ENCODE results near the gene MCOLN3.
"Not testable (repeated sequence)": the region's sequence is repeated elsewhere in the genome, so short reads cannot be mapped to it uniquely, and the experiment has no call there.

The MCOLN3 gene

DNA sequence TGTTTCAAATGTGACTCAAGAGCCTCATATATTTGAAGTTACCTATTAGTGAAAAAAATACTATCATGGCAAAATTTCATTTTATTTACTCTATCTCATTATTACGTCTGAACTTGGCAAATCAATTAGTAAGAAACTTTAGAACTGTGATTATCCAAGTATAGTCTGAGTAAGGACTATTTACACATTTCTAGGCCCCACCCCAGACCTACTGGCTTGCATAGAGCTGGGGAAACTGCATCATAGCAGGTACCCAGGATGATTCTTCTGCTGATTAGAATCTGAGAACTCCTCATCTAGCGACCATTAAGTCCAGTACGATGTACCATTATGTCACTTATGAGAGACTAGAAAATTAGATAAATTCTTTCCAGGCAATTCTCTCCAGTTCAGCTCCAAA is 20.1 kb downstream of the MCOLN3 start:
- DNase-seq (ENCODE audit: low spot score in 2 of 2), result no peak
- in situ Hi-C loops (cut with MboI; ENCODE audit: low sequenced_read_pairs), result no loop called here
- Histone ChIP-seq H3K9me3 (no peaks in the 10 kb centered on the region), H3K4me3 (no peak overlapping the region), H3K4me1 (peaks cover 3% of the 10 kb centered on the region), H3K36me3 (replicated peaks) (peaks cover 22% of the 10 kb centered on the region), H3K27me3 (ENCODE audit: low read depth) (no peaks in the 10 kb centered on the region)

DNA sequence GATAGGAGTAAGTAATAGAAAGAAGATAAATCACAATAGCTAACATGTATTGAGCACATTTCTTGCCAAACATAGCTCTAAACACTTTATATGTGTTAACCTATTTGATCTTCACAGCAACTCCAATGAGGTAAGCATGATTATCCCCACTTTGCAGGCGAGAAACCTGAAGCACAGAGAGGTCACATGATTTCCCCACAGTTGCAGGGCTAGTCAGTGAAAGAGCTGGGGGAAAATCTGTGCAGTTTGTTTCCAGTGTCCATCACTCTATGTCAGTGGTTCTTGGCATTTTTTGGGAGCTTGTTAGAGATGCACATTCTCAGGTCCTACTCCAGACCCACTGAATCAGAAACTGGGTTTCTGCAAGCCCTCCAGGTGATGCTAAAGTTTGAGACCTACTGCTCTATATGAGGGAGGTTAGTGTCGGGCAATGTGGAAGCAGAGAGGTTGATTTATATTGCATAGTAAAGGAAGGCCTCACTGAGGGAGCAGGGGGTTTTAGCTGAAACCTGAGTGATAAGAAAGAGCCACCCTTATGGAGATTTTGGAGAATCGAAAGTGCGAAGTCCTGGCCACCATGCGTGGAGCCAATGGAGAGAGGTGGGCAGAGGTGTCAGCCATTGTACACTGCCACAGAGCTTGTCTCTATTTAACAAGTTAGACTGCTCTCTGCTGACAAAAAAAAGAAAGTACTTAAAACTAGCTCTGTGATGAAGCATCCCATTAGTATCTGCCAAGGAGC is 20.9 kb downstream of the MCOLN3 start:
- no peaks in the 10 kb centered on the region for H3K4me1 ChIP-seq
- in situ Hi-C loops (cut with MboI; ENCODE audit: low sequenced_read_pairs), result no loop called here
- H3K4me3 ChIP-seq, result no peak overlapping the region
- no peaks in the 10 kb centered on the region for H3K9me3 ChIP-seq
- no peak for DNase-seq (ENCODE audit: low spot score in 2 of 2)
- H3K36me3 ChIP-seq (replicated peaks), result peaks cover 22% of the 10 kb centered on the region
- H3K27me3 ChIP-seq (ENCODE audit: low read depth), result no peaks in the 10 kb centered on the region

DNA sequence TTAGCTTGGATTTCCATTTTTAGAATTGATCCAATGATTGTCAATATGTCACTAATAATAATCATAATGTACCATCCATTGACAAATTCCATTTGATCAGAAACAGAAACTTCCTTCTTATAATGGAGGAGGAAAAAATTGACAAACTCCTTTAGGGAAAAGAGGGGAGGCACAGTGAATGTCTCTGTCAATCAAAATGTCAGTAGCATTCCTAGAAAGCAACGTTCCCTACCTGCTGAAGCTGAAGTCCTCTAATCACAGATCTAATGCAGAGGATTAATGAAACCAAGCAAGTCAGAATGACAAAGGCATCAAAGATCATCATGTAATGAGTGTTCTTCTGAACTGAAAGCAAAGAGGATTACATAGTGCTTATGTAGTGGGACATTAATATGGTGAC is 22.4 kb downstream of the MCOLN3 start:
- no peak overlapping the region for H3K4me3 ChIP-seq
- DNase-seq (ENCODE audit: low spot score in 2 of 2), result no peak
- in situ Hi-C loops (cut with MboI; ENCODE audit: low sequenced_read_pairs), result no loop called here
- H3K36me3 ChIP-seq (replicated peaks), result peaks cover 24% of the 10 kb centered on the region
- H3K27me3 ChIP-seq (ENCODE audit: low read depth), result no peaks in the 10 kb centered on the region
- no peaks in the 10 kb centered on the region for H3K9me3 ChIP-seq
- peaks cover 4% of the 10 kb centered on the region for H3K4me1 ChIP-seq

DNA sequence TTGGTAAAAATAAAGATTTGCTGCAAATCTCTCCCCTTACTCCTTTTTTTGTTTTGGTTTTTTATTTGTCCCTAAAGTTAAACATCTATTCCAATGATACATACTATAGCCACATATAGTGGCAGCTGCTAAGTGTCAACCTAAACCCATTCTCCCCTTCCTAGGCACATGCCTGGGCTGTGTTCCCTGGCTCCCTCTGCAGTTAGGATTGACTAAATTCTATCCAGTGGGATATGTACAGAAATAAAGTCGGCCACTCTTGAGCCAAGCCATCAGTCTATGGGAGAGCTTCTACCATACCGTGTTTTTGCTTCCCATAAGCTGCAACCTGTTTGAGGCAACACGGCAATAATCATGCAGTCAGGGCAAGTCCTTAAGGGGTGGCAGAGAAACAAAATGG is 23.6 kb downstream of the MCOLN3 start:
- Histone ChIP-seq H3K9me3 (no peaks in the 10 kb centered on the region), H3K4me1 (peaks cover 12% of the 10 kb centered on the region), H3K4me3 (no peak overlapping the region), H3K27me3 (ENCODE audit: low read depth) (no peaks in the 10 kb centered on the region), H3K36me3 (replicated peaks) (peaks cover 22% of the 10 kb centered on the region)
- no peak for DNase-seq (ENCODE audit: low spot score in 2 of 2)
- in situ Hi-C loops (cut with MboI; ENCODE audit: low sequenced_read_pairs), result no loop called here

GRCh38 chr1:85022700-85023099 is 25.6 kb downstream of the MCOLN3 start:
- H3K4me3 ChIP-seq, result no peak overlapping the region
- DNase-seq (ENCODE audit: low spot score in 2 of 2), result no peak
- no peaks in the 10 kb centered on the region for H3K27me3 ChIP-seq (ENCODE audit: low read depth)
- in situ Hi-C loops (cut with MboI; ENCODE audit: low sequenced_read_pairs), result no loop called here
- H3K4me1 ChIP-seq, result peaks cover 12% of the 10 kb centered on the region
- H3K36me3 ChIP-seq (replicated peaks), result peaks cover 17% of the 10 kb centered on the region
- H3K9me3 ChIP-seq, result no peaks in the 10 kb centered on the region

DNA sequence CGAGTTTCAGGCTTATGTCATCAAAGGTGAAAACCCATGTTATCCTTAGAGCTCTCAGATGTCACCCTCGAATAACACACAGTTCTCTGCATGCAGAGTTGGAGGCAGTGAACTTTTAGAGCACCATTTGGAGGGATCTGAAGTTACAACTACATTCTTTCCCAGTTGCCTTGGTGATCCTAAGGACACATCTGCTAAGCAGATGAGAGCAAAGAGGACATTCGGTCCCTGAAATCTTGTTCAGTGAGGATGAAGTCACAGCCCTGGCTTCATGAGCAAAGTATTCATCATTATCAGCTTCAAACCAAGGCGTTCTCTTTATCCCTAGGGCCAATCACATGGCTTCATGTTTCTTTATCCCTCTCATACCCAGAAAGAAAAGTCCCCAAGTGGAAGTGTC is 28.3 kb downstream of the MCOLN3 start:
- Histone ChIP-seq H3K9me3 (no peaks in the 10 kb centered on the region), H3K4me1 (peaks cover 12% of the 10 kb centered on the region), H3K36me3 (replicated peaks) (peaks cover 5% of the 10 kb centered on the region), H3K27me3 (ENCODE audit: low read depth) (no peaks in the 10 kb centered on the region), H3K4me3 (no peak overlapping the region)
- DNase-seq (ENCODE audit: low spot score in 2 of 2), result no peak
- in situ Hi-C loops (cut with MboI; ENCODE audit: low sequenced_read_pairs), result no loop called here

DNA sequence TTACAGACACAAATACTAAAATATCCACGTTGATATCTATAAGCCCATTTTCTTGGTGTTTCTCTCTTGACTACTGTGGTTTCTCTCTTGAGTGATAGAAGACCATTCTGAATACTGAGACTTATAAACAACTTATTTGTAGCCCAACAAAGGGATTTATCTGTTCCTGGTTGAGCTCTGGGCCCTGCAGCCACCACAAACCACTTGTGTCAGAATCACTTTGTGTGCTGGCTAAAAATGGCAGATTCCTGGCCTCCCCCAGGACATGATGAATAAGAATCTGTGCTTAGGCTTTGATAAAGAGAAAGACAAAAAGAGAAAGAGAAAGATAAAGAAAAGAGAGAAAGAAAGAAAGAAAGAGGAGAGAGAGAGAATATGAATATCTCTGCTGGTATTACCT is 32.5 kb downstream of the MCOLN3 start:
- DNase-seq (ENCODE audit: low spot score in 2 of 2), result no peak
- Histone ChIP-seq H3K9me3 (no peaks in the 10 kb centered on the region), H3K4me1 (peaks cover 7% of the 10 kb centered on the region), H3K27me3 (ENCODE audit: low read depth) (no peaks in the 10 kb centered on the region), H3K36me3 (replicated peaks) (no peaks in the 10 kb centered on the region), H3K4me3 (no peak overlapping the region)
- in situ Hi-C loops (cut with MboI; ENCODE audit: low sequenced_read_pairs), result no loop called here

DNA sequence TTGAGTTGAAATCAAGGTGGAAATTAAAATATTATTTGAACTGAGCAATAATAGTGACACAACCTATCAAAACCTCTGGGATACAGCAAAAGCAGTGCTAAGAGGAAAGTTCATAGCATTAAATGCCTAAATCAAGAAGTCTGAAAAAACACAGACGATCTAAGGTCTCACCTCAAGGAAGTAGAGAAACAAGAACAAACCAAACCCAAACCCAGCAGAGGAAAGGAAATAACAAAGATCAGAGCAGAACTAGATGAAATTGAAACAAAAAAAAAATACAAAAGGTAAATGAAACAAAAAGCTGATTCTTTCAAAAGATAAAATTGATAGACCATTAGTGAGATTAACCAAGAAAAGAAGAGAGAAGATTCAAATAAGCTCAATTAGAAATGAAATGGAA is 42.7 kb downstream of the MCOLN3 start:
- H3K27me3 ChIP-seq (ENCODE audit: low read depth); in situ Hi-C loops (cut with MboI; ENCODE audit: low sequenced_read_pairs); DNase-seq (ENCODE audit: low spot score in 2 of 2); H3K36me3 ChIP-seq (replicated peaks); H3K4me3 ChIP-seq: not testable (repeated sequence)
- Histone ChIP-seq H3K9me3 (peaks cover 12% of the 10 kb centered on the region), H3K4me1 (peaks cover 17% of the 10 kb centered on the region)

- peak in 1 of 2 experiments; percentile 21 for DNase-seq (ENCODE audit: low spot score in 2 of 2)
- Histone ChIP-seq H3K4me1 (peaks cover 20% of the 10 kb centered on the region), H3K36me3 (replicated peaks) (no peaks in the 10 kb centered on the region), H3K9me3 (peaks cover 12% of the 10 kb centered on the region), H3K27me3 (ENCODE audit: low read depth) (no peaks in the 10 kb centered on the region), H3K4me3 (no peak overlapping the region)
- in situ Hi-C loops (cut with MboI; ENCODE audit: low sequenced_read_pairs), result no loop called here
Measured at GRCh38 chr1:85001742-85002141, 46.6 kb downstream of the MCOLN3 start.

DNA sequence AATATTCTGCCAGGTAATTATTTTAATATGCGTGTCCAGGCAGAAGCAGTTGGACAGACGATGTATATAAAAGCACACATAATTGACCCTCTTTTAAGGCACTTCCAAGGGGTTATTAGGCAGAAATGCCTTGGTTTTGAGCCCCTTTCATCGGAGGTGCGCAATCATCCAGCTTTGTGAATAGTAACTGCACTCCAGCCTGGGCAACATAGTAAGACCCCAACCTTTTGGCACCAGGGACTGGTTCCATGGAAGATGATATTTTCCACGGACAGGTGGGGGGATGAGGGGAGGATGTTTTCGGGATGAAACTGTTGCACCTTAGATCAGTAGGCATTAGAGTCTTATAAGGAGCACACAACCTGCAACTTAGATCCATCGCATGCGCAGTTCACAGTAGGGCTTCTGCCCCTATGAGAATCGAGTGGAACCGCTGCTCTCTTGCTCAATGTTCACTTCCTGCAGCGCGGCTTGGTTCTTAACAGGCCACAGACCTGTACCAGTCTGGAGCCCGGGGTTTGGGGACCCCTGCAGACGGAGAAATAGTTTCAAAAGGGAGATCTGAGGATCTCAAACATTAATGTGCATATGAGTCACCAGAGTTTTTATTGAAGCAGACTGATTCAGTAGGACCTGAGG is 49.5 kb downstream of the MCOLN3 start:
- Histone ChIP-seq H3K36me3 (replicated peaks) (0 out of 2 replicates have a peak, but pooled peaks cover 3% of the 10 kb centered on the region), H3K9me3 (no peaks in the 10 kb centered on the region; the same call in 1 of the 2 replicates), H3K27me3 (ENCODE audit: low read depth) (no peaks in the 10 kb centered on the region), H3K4me1 (peaks cover 20% of the 10 kb centered on the region), H3K4me3 (peak overlapping the region; percentile 59)
- in situ Hi-C loops (cut with MboI; ENCODE audit: low sequenced_read_pairs), result no loop called here
- DNase-seq (ENCODE audit: low spot score in 2 of 2), result peak; percentile 49 to 60

- in situ Hi-C loops (cut with MboI; ENCODE audit: low sequenced_read_pairs), result no loop called here
- no peaks in the 10 kb centered on the region; the same call in 1 of the 2 replicates for H3K9me3 ChIP-seq
- peak; percentile 32 to 66 for DNase-seq (ENCODE audit: low spot score in 2 of 2)
- peak overlapping the region; percentile 59 for H3K4me3 ChIP-seq
- H3K36me3 ChIP-seq (replicated peaks), result 0 out of 2 replicates have a peak, but pooled peaks cover 3% of the 10 kb centered on the region
- H3K4me1 ChIP-seq, result peaks cover 20% of the 10 kb centered on the region
- H3K27me3 ChIP-seq (ENCODE audit: low read depth), result no peaks in the 10 kb centered on the region
Measured at GRCh38 chr1:84997667-84998600, 50.4 kb downstream of the MCOLN3 start.

DNA sequence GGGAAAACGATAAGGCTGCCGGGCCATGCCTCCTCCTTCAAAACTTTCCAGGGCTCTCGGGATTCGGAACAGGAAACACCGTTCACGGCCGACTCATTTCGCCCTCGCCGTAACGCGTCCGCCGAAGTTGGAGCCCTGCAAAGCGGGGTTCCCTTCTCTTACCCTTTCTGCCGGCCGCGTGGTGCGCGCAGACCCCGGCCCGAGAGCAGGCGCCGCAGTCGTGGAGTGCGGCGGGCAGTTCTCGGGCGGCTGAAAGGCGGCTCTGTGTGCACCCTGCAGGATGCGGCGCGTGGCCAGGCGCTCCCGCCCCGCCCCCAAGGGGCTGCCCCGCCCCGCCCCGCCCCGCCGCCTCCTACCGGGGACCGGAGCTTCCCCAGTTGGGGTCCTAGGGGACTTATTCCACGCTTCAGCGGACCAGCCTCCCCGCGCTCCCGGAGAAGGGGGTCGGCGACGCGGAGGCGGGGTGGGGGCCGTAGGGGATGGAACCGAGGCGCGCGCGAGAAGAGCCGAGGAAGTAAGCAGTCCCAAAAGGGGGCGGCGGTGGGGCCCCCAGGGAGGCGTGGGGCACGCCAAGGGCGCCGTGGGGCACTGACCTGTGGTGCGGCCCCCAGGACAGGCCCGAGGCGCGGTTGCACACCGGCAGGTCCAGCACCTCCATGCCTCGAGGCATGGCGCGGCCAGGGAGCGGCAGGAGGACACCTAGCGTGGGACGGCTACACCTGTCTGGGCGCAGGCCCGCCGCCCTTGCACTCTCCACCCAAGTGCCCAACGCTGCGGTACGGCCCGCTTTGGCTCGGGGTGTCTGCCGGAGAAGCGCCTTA is 51.2 kb downstream of the MCOLN3 start, which contains the start of gene MCOLN2:
Gene MCOLN2 (minus strand): TSS at position 268 of the 821 bp plus-strand sequence. CDS start 241 bp downstream, at position 27.
- H3K4me3 ChIP-seq, result peak within 1 kb of the TSS; percentile 59
- peak; percentile 76 to 78 for DNase-seq (ENCODE audit: low spot score in 2 of 2)

More for the DNA sequence above, 51.2 kb downstream of the MCOLN3 start, which contains the start of gene MCOLN2:
- 0 out of 2 replicates have a peak, but pooled peaks cover 3% of the 10 kb centered on the region for H3K36me3 ChIP-seq (replicated peaks)
- H3K9me3 ChIP-seq, result no peaks in the 10 kb centered on the region; the same call in 1 of the 2 replicates
- H3K27me3 ChIP-seq (ENCODE audit: low read depth), result no peaks in the 10 kb centered on the region
- peaks cover 20% of the 10 kb centered on the region for H3K4me1 ChIP-seq
- in situ Hi-C loops (cut with MboI; ENCODE audit: low sequenced_read_pairs), result no loop called here

Measured in HAP-1 (cell line).